K562 (cell line): ENCODE data around the gene PLA2G15. TPM values are rescaled to one million over a fixed set of nuclear protein-coding genes. Genes with fewer than 3 reads are reported as not detected.
A peak's percentile ranks its signal among the peaks of the same experiment; 100 is the strongest.

Source experiments
- CBX1 ChIP-seq: sonication (generic); IDR thresholded peaks from 2 replicates; pipeline ENCODE4 v1.6.1; 2016; ENCODE audit warnings: antibody characterized with exemption, low read depth, mild to moderate bottlenecking
- CBX3 ChIP-seq, 2 experiments: IDR thresholded peaks; 1 replicate in 1 of 2; 2 replicates in 1 of 2; pipeline ENCODE4 v1.6.1; 2012; ENCODE audit warnings: inconsistent platforms in 2 of 2, low read length in 2 of 2, borderline replicate concordance in 1 of 2, control low read depth in 1 of 2
- FOXP1 ChIP-seq: sonication (generic); formaldehyde crosslinking; IDR thresholded peaks from 2 replicates; pipeline ENCODE4 v1.8.0; 2022; ENCODE audit warnings: mild to moderate bottlenecking, missing genetic modification reagents
- LEF1 ChIP-seq: fragments of 450-650 bp; IDR thresholded peaks from 2 replicates; pipeline ENCODE4 v1.6.1; 2016; ENCODE audit warnings: mild to moderate bottlenecking
- MEIS2 ChIP-seq: fragments of 450-650 bp; IDR thresholded peaks from 2 replicates; pipeline ENCODE4 v1.6.1; 2014; ENCODE audit warnings: mild to moderate bottlenecking; ENCODE audit not compliant: partially characterized antibody
- NFATC3 ChIP-seq: fragments of 450-650 bp; IDR thresholded peaks from 2 replicates; pipeline ENCODE4 v1.6.1; 2017; ENCODE audit warnings: mild to moderate bottlenecking
- NR2C2 ChIP-seq, 2 experiments: fragments of 200-800 bp in 1 of 2; sonication (Bioruptor generic) in 1 of 2; sonication (generic) in 1 of 2; formaldehyde crosslinking in 1 of 2; IDR thresholded peaks; 2 replicates each; pipeline versions ENCODE4 v1.6.1 to v1.8.0; 2016 to 2022; ENCODE audit warnings: mild to moderate bottlenecking in 1 of 2, missing compliant biosample characterization in 1 of 2, missing genetic modification characterization in 1 of 2, missing genetic modification reagents in 1 of 2
- POLR3G ChIP-seq: IDR thresholded peaks from 2 replicates; pipeline ENCODE4 v1.6.1; 2011; ENCODE audit not compliant: insufficient read length, insufficient replicate concordance; ENCODE audit errors: extremely low read depth
- RBM34 ChIP-seq: fragments of 200-400 bp; formaldehyde crosslinking; IDR thresholded peaks from 2 replicates; pipeline ENCODE4 v1.6.1; 2018; ENCODE audit warnings: low read length, borderline replicate concordance; ENCODE audit not compliant: insufficient read depth
- RUNX1 ChIP-seq: sonication (generic); IDR thresholded peaks from 2 replicates; pipeline ENCODE4 v1.6.1; 2016; ENCODE audit warnings: antibody characterized with exemption, low read depth
- SMARCE1 ChIP-seq: fragments of 450-650 bp; IDR thresholded peaks from 2 replicates; pipeline ENCODE4 v1.7.1; 2016; ENCODE audit warnings: mild to moderate bottlenecking
- TAF15 ChIP-seq: fragments of 200-400 bp; formaldehyde crosslinking; IDR thresholded peaks from 2 replicates; pipeline ENCODE4 v1.6.1; 2017; ENCODE audit warnings: mild to moderate bottlenecking, low read depth, low read length, moderate library complexity
- TCFL5 ChIP-seq: fragments of 250-450 bp; sonication (Bioruptor Pico); conservative IDR thresholded peaks from 2 replicates; pipeline ENCODE4 v1.6.1; 2021; ENCODE audit warnings: mild to moderate bottlenecking, moderate library complexity, matching md5 sums
- ZNF561 ChIP-seq: fragments of 450-650 bp; formaldehyde crosslinking; conservative IDR thresholded peaks from 2 replicates; pipeline ENCODE4 v1.4.0; 2020; ENCODE audit warnings: mild to moderate bottlenecking, moderate library complexity
- polyA plus RNA-seq, 8 experiments: library from polyadenylated mRNA; depleted of rRNA in 4 of 8; stranded (reverse) in 5 of 8; unstranded in 3 of 8; fragments of >200 nt; fragmentation: Nextera tagmentation in 2 of 8; fragmentation: Illumina TruSeq in 1 of 8; extraction: Ambion mirVana in 2 of 8; extraction: Trizol in 1 of 8; gene quantifications; 2 replicates each; pipeline versions ENCODE4 v1.2.1 to v1.2.3, GENCODE V29; 2011 to 2014; ENCODE audit warnings: inconsistent platforms in 1 of 8, missing spikeins in 1 of 8
- total RNA-seq, 7 experiments: library from RNA; depleted of rRNA in 6 of 7; stranded (reverse); fragments of >200 nt in 6 of 7; fragmentation: Illumina TruSeq in 2 of 7; extraction: Trizol in 2 of 7; gene quantifications; 2 replicates each; pipeline versions ENCODE4 v1.2.1 to v1.2.3, GENCODE V29; 2011 to 2021; ENCODE audit warnings: low replicate concordance in 1 of 7
- TF ChIP-seq, protein P1 (sequence below): fragments of 250-450 bp; sonication (Bioruptor Pico); IDR thresholded peaks from 2 replicates; pipeline ENCODE4 v1.5.0; 2020; ENCODE audit warnings: mild to moderate bottlenecking, borderline replicate concordance
- TF ChIP-seq, protein P2 (sequence below), 2 experiments: IDR thresholded peaks; 2 replicates each; pipeline ENCODE4 v1.6.1; 2012; ENCODE audit warnings: improper control_type of control experiment in 2 of 2, low read depth in 2 of 2, low read length in 2 of 2, borderline replicate concordance in 1 of 2
- TF ChIP-seq, protein P3 (sequence below): fragments of 450-650 bp; IDR thresholded peaks from 2 replicates; pipeline ENCODE4 v1.6.1; 2016
- TF ChIP-seq, protein P4 (sequence below): fragments of 250-450 bp; sonication (Bioruptor Pico); IDR thresholded peaks from 2 replicates; pipeline ENCODE4 v1.4.0; 2020
- TF ChIP-seq, protein P5 (sequence below): IDR thresholded peaks from 2 replicates; pipeline ENCODE4 v1.6.1; 2011; ENCODE audit not compliant: insufficient read length; ENCODE audit errors: extremely low read depth

The PLA2G15 gene
- total and polyA plus RNA-seq, 9 of the 15 experiments (the other 6 are each of a cell fraction or from before 2014, with no cell fraction given): 0.42 to 8.6 (median 4.8) TPM

DNA sequence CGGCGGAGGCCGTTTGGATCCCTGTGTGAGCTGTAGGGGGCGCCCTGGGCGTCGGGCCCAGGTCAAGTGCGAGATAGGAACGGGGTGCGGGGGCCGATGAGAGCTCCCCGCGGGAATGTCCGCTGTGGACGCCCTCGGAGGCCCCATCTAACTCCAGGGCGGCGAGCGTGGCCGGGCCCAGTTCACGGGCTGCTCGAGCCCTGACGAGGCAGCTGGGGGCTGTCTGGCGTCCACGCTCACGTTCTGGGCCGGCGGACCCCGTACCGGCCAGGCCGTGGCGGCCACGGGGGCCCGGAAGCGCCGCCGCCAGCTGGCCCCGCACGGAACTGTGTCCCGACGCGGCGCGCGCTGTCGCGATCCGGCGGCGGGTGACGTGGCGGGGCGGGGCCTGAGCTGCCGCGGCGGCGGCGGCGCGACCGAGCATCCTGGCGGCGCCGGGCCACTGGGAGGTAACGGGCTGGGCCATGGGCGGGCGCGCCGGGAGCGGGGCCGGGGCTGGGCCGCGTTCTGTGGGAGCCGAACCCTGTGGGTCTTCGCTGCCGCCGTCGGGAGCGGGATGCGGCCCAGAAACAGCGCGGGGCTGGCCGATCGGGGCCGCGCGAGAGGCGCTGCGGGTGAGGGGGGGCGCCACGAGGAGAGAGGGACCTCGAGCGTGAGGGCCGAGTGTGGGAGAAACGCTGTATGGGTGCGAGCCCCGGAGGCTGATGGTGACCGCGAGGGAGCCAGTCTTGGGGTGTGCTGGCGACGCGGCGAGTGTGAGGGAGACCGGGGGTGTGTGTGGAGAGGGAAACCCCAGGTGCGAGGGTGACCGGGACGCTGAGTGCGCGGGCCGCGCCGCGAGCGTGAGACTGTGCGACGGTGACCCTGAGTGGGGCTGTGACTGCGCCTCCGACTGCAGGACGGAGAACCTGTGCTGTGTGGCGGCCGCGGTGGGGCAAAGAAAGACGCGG lies 19.2 kb downstream of the PLA2G15 start, which contains the start of gene SLC7A6 (continued):
- TF ChIP-seq NR2C2 (CRISPR knock-in tag; IDR thresholded peaks at IDR 0.05) (0 out of 2 replicates have a peak, but pooled peaks have one; percentile 46), NR2C2 (tag; IDR thresholded peaks at IDR 0.05) (peak; percentile 81), POLR3G (no peak), CBX1 (no peak), RBM34 (no peak), SMARCE1 (no peak; the same call in 1 of the 2 replicates), RUNX1 (no peak), FOXP1 (CRISPR knock-in tag) (no peak), NFATC3 (no peak), CBX3 (IDR thresholded peaks at IDR 0.05; ENCODE audit: borderline replicate concordance in 1 of 2, low read length in 2 of 2) (no peak), TAF15 (no peak), ZNF561 (CRISPR knock-in tag) (no peak), LEF1 (no peak), TCFL5 (CRISPR knock-in tag) (no peak), MEIS2 (no peak)
- TF ChIP-seq, protein P1, sequence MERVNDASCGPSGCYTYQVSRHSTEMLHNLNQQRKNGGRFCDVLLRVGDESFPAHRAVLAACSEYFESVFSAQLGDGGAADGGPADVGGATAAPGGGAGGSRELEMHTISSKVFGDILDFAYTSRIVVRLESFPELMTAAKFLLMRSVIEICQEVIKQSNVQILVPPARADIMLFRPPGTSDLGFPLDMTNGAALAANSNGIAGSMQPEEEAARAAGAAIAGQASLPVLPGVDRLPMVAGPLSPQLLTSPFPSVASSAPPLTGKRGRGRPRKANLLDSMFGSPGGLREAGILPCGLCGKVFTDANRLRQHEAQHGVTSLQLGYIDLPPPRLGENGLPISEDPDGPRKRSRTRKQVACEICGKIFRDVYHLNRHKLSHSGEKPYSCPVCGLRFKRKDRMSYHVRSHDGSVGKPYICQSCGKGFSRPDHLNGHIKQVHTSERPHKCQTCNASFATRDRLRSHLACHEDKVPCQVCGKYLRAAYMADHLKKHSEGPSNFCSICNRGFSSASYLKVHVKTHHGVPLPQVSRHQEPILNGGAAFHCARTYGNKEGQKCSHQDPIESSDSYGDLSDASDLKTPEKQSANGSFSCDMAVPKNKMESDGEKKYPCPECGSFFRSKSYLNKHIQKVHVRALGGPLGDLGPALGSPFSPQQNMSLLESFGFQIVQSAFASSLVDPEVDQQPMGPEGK (CRISPR knock-in tag): no peak
- TF ChIP-seq, protein P2, sequence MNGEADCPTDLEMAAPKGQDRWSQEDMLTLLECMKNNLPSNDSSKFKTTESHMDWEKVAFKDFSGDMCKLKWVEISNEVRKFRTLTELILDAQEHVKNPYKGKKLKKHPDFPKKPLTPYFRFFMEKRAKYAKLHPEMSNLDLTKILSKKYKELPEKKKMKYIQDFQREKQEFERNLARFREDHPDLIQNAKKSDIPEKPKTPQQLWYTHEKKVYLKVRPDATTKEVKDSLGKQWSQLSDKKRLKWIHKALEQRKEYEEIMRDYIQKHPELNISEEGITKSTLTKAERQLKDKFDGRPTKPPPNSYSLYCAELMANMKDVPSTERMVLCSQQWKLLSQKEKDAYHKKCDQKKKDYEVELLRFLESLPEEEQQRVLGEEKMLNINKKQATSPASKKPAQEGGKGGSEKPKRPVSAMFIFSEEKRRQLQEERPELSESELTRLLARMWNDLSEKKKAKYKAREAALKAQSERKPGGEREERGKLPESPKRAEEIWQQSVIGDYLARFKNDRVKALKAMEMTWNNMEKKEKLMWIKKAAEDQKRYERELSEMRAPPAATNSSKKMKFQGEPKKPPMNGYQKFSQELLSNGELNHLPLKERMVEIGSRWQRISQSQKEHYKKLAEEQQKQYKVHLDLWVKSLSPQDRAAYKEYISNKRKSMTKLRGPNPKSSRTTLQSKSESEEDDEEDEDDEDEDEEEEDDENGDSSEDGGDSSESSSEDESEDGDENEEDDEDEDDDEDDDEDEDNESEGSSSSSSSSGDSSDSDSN (IDR thresholded peaks at IDR 0.05; ENCODE audit: borderline replicate concordance in 1 of 2, low read depth in 2 of 2, low read length in 2 of 2): peak; percentile 15 to 33; a peak in 2 of 4 replicates
- TF ChIP-seq, protein P3, sequence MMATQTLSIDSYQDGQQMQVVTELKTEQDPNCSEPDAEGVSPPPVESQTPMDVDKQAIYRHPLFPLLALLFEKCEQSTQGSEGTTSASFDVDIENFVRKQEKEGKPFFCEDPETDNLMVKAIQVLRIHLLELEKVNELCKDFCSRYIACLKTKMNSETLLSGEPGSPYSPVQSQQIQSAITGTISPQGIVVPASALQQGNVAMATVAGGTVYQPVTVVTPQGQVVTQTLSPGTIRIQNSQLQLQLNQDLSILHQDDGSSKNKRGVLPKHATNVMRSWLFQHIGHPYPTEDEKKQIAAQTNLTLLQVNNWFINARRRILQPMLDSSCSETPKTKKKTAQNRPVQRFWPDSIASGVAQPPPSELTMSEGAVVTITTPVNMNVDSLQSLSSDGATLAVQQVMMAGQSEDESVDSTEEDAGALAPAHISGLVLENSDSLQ: no peak
- TF ChIP-seq, protein P4, sequence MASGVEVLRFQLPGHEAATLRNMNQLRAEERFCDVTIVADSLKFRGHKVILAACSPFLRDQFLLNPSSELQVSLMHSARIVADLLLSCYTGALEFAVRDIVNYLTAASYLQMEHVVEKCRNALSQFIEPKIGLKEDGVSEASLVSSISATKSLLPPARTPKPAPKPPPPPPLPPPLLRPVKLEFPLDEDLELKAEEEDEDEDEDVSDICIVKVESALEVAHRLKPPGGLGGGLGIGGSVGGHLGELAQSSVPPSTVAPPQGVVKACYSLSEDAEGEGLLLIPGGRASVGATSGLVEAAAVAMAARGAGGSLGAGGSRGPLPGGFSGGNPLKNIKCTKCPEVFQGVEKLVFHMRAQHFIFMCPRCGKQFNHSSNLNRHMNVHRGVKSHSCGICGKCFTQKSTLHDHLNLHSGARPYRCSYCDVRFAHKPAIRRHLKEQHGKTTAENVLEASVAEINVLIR (CRISPR knock-in tag): no peak
- TF ChIP-seq, protein P5, sequence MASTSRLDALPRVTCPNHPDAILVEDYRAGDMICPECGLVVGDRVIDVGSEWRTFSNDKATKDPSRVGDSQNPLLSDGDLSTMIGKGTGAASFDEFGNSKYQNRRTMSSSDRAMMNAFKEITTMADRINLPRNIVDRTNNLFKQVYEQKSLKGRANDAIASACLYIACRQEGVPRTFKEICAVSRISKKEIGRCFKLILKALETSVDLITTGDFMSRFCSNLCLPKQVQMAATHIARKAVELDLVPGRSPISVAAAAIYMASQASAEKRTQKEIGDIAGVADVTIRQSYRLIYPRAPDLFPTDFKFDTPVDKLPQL: no peak
